Endothelial cell of umbilical vein (primary cell): ENCODE data around the gene PRX. TPM values are rescaled to one million over a fixed set of nuclear protein-coding genes. Genes with fewer than 3 reads are reported as not detected.

Source experiments
- BruUV-seq: library from RNA; stranded (reverse); fragments of 400-500 nt; replicated peaks from 2 replicates; lab custom pipeline; 2021; lab: Mats Ljungman, UMichigan
- CTCF ChIA-PET: fragments of 300-600, 350-600 bp; sonication (Branson Sonifier 250); formaldehyde crosslinking; loops from one replicate; lab custom pipeline; 2021; ENCODE audit warnings: antibody characterized with exemption, inconsistent platforms; lab: Charles Lee
- POLR2A ChIA-PET: fragments of 300-600, 350-600 bp; sonication (Branson Sonifier 250); formaldehyde crosslinking; loops from one replicate; lab custom pipeline; 2021; ENCODE audit warnings: antibody characterized with exemption, inconsistent platforms; lab: Charles Lee
- DNase-seq: peaks from one replicate; pipeline ENCODE4 v3.0.0-alpha.2; 2011; ENCODE audit warnings: low read depth, low spot score
- FAIRE-seq: peaks from 2 replicates; lab custom pipeline; 2011; peaks lifted over from hg19 to GRCh38; lab: Jason Lieb, UNC
- H2AFZ ChIP-seq: 2 replicates; pipeline ENCODE4 v1.6.0; 2012; ENCODE audit warnings: low read depth, low read length, control low read depth, inconsistent platforms
- H3K27ac ChIP-seq: 2 replicates; pipeline ENCODE4 v1.5.1; 2011; ENCODE audit warnings: low read depth, mild to moderate bottlenecking, control low read depth, low read length, moderate library complexity; ENCODE audit not compliant: insufficient read depth
- H3K27me3 ChIP-seq, 2 experiments: 2 replicates each; pipeline versions ENCODE4 v1.6.0 to v1.6.1; 2011; ENCODE audit warnings: low read length in 2 of 2, mixed read lengths in 1 of 2; ENCODE audit not compliant: control insufficient read depth in 2 of 2, insufficient read depth in 2 of 2
- H3K36me3 ChIP-seq, 2 experiments: 2 replicates in 1 of 2; 3 replicates in 1 of 2; pipeline ENCODE4 v1.5.1; 2011; ENCODE audit warnings: low read length in 2 of 2, mild to moderate bottlenecking in 1 of 2, moderate library complexity in 1 of 2; ENCODE audit not compliant: control insufficient read depth in 2 of 2, insufficient read depth in 2 of 2; ENCODE audit errors: extremely low read depth in 1 of 2
- H3K4me1 ChIP-seq: 3 replicates; pipeline ENCODE4 v1.5.1; 2011; ENCODE audit warnings: mild to moderate bottlenecking, low read length; ENCODE audit not compliant: control insufficient read depth, insufficient read depth; ENCODE audit errors: extremely low read depth
- H3K4me2 ChIP-seq: 2 replicates; pipeline ENCODE4 v1.6.1; 2011; ENCODE audit warnings: low read length, control low read depth, mixed read lengths; ENCODE audit not compliant: insufficient read depth
- H3K4me3 ChIP-seq, 3 experiments: fragments of 200-600 bp in 1 of 3; sonication (generic), shearing (Covaris generic) in 1 of 3; replicated peaks in 1 of 3; 2 replicates each; pipeline ENCODE4 v1.5.1; 2011 to 2016; ENCODE audit warnings: control low read depth in 3 of 3, low read length in 3 of 3, mild to moderate bottlenecking in 2 of 3, inconsistent platforms in 1 of 3, low read depth in 1 of 3, moderate library complexity in 1 of 3; ENCODE audit not compliant: insufficient read depth in 1 of 3
- H3K79me2 ChIP-seq: 2 replicates; pipeline ENCODE4 v1.6.0; 2012; ENCODE audit warnings: low read length, inconsistent platforms; ENCODE audit not compliant: control insufficient read depth, insufficient read depth
- H3K9ac ChIP-seq: replicated peaks from 2 replicates; pipeline ENCODE3; 2011; ENCODE audit warnings: low read length, control low read depth; ENCODE audit not compliant: insufficient read depth; ENCODE audit errors: extremely low read depth
- H3K9me1 ChIP-seq: replicated peaks from 3 replicates; pipeline ENCODE4 v1.6.0; 2011; ENCODE audit warnings: mild to moderate bottlenecking, low read length; ENCODE audit not compliant: control insufficient read depth, insufficient read depth; ENCODE audit errors: extremely low read depth
- H3K9me3 ChIP-seq: replicated peaks from 2 replicates; pipeline ENCODE4 v1.5.1; 2012; ENCODE audit warnings: low read length, inconsistent platforms; ENCODE audit not compliant: control insufficient read depth, insufficient read depth
- H4K20me1 ChIP-seq: replicated peaks from 2 replicates; pipeline ENCODE3; 2011; ENCODE audit warnings: mild to moderate bottlenecking, low read length; ENCODE audit not compliant: control insufficient read depth, insufficient read depth; ENCODE audit errors: extremely low read depth
- EZH2 ChIP-seq: IDR thresholded peaks from 2 replicates; pipeline ENCODE4 v1.6.1; 2012; ENCODE audit warnings: borderline replicate concordance, low read depth, mild to moderate bottlenecking, moderate library complexity, low read length, inconsistent platforms; ENCODE audit not compliant: severe bottlenecking
- FOS ChIP-seq: IDR thresholded peaks from 2 replicates; pipeline ENCODE4 v1.6.1; 2011; ENCODE audit warnings: mild to moderate bottlenecking, low read length, moderate library complexity, borderline replicate concordance; ENCODE audit not compliant: insufficient read depth
- GATA2 ChIP-seq: IDR thresholded peaks from 2 replicates; pipeline ENCODE4 v1.7.0; 2011; ENCODE audit warnings: low read depth, mild to moderate bottlenecking, moderate library complexity, mixed read lengths, low read length; ENCODE audit not compliant: insufficient read length, insufficient read depth
- JUN ChIP-seq: IDR thresholded peaks from 2 replicates; pipeline ENCODE4 v1.6.1; 2011; ENCODE audit warnings: borderline replicate concordance, low read depth; ENCODE audit not compliant: insufficient read length, insufficient read depth
- MYC ChIP-seq: IDR thresholded peaks from one replicate; pipeline ENCODE4 v1.6.1; 2011; ENCODE audit warnings: mild to moderate bottlenecking, low read depth, low read length
- POLR2A ChIP-seq: IDR thresholded peaks from 2 replicates; pipeline ENCODE4 v1.6.1; 2012; ENCODE audit warnings: low read depth, mild to moderate bottlenecking, control low read depth, low read length
- POLR2AphosphoS5 ChIP-seq: IDR thresholded peaks from 2 replicates; pipeline ENCODE4 v1.6.1; 2012; ENCODE audit warnings: low read depth, mild to moderate bottlenecking, control low read depth, low read length, moderate library complexity; ENCODE audit not compliant: insufficient read depth
- dilution Hi-C: fragments of 300-500 bp; cut with MboI; formaldehyde crosslinking; loops from one replicate; pipeline ENCODE4 v1.15.0; 2019; ENCODE audit warnings: low sequenced_read_pairs; ENCODE audit not compliant: extremely low pct_ligation_motif_present
- intact Hi-C: fragments of 100-400 bp; cut with micrococcal nuclease; formaldehyde crosslinking; loops from one replicate; pipeline ENCODE4 v1.10.0; 2022
- polyA plus RNA-seq, 4 experiments: library from polyadenylated mRNA; depleted of rRNA in 3 of 4; stranded (reverse) in 3 of 4; unstranded in 1 of 4; fragments of >200 nt; gene quantifications; 2 replicates each; pipeline versions ENCODE4 v1.2.1 to v1.2.3, GENCODE V29; 2011 to 2012; ENCODE audit warnings: missing spikeins in 1 of 4
- total RNA-seq: library from RNA; stranded (reverse); gene quantifications from 2 replicates; pipeline ENCODE4 v1.2.3, GENCODE V29; 2021
- TF ChIP-seq, protein P1 (sequence below): IDR thresholded peaks from 2 replicates; pipeline ENCODE4 v1.6.1; 2011; ENCODE audit not compliant: insufficient read depth, insufficient read length
- TF ChIP-seq, protein P2 (sequence below), 2 donors: IDR thresholded peaks; 1 replicate in 1 of 2; 2 replicates in 1 of 2; pipeline ENCODE4 v1.5.1; 2011; ENCODE audit warnings: low read length in 2 of 2, mild to moderate bottlenecking in 2 of 2, moderate library complexity in 2 of 2, control low read depth in 1 of 2, inconsistent platforms in 1 of 2, low read depth in 1 of 2; ENCODE audit not compliant: insufficient read depth in 1 of 2; ENCODE audit errors: extremely low read depth in 1 of 2

PRX gene
- total and polyA plus RNA-seq, 2 donors (not counting 3 experiments of a cell fraction or from before 2014, with no cell fraction given): 0.80 to 1.3 TPM

DNA sequence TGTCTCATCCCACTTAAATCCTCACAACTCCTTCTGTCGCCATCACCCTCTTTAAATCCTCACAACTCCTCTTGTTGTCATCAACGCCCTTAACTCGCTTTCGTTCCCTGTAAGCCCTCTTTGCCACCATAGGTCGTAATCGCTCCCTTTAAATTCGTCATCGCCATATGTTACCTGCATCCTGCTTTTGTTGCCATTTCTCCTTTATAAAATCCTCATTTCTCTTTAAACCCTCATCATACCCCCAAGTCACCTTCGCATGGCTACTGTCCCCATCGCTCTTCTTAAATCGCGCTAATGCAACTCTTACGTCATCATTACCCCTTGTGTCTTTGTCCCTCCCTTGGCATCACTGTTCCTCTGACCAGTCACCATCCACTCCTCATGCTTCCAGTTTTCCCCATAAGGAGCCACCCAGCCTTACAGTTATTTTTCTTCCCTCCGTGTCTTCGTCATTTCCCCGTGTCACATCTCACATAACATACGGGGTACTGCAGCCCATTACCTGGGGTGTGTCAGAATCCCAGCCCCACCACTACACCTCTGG lies 64.1 kb downstream of the PRX start:
- TSS peak; percentile 68 for BruUV-seq
- FAIRE-seq (no peak), DNase-seq (peak; percentile 55)
- H3K4me2 ChIP-seq: peak overlapping the region; percentile 97
- no peak for TF ChIP-seq JUN
- TF ChIP-seq POLR2AphosphoS5: no peak
- TF ChIP-seq FOS: no peak
- TF ChIP-seq EZH2: no peak
- TF ChIP-seq, protein P1, sequence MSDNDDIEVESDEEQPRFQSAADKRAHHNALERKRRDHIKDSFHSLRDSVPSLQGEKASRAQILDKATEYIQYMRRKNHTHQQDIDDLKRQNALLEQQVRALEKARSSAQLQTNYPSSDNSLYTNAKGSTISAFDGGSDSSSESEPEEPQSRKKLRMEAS: no peak
- TF ChIP-seq, protein P2, sequence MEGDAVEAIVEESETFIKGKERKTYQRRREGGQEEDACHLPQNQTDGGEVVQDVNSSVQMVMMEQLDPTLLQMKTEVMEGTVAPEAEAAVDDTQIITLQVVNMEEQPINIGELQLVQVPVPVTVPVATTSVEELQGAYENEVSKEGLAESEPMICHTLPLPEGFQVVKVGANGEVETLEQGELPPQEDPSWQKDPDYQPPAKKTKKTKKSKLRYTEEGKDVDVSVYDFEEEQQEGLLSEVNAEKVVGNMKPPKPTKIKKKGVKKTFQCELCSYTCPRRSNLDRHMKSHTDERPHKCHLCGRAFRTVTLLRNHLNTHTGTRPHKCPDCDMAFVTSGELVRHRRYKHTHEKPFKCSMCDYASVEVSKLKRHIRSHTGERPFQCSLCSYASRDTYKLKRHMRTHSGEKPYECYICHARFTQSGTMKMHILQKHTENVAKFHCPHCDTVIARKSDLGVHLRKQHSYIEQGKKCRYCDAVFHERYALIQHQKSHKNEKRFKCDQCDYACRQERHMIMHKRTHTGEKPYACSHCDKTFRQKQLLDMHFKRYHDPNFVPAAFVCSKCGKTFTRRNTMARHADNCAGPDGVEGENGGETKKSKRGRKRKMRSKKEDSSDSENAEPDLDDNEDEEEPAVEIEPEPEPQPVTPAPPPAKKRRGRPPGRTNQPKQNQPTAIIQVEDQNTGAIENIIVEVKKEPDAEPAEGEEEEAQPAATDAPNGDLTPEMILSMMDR (IDR thresholded peaks at IDR 0.05; ENCODE audit: extremely low read depth in 1 of 2, insufficient read depth in 1 of 2, low read depth in 1 of 2, low read length in 2 of 2): no peak
- TF ChIP-seq POLR2A: no peak
- no peak for TF ChIP-seq GATA2
- TF ChIP-seq MYC: no peak
- intact Hi-C loops: loop anchor here (1.0 to 5.0 kb wide), 6 partner anchors 53 to 248 kb away; partner anchors contain the start of genes AKT2, BLVRB and SPTBN4
- H4K20me1 ChIP-seq: no peaks in the 10 kb centered on the region
- no peaks in the 10 kb centered on the region for H3K36me3 ChIP-seq
- no peaks in the 10 kb centered on the region for H3K9me3 ChIP-seq
- H3K4me1 ChIP-seq: peaks cover 13% of the 10 kb centered on the region
- H3K9me1 ChIP-seq: no peaks in the 10 kb centered on the region
- peaks cover 31% of the 10 kb centered on the region for H3K79me2 ChIP-seq
- peak overlapping the region; percentile 65 to 98 (median 91) for H3K4me3 ChIP-seq
- ChIA-PET POLR2A (interaction anchor here (0.9 kb wide), 1 partner anchor 17 kb away, joined by 6 read pairs; no protein-coding TSS in a partner anchor), CTCF (interaction anchor here (1.2 to 1.6 kb wide), 2 partner anchors 27 to 250 kb away, joined by 3 read pairs; no protein-coding TSS in a partner anchor)
- H3K9ac ChIP-seq: peak overlapping the region; percentile 92
- H3K27me3 ChIP-seq: no peaks in the 10 kb centered on the region
- peak overlapping the region; percentile 69 for H3K27ac ChIP-seq
- dilution Hi-C loops: no loop called here
- H2AFZ ChIP-seq: peak overlapping the region; percentile 93
